H1 (cell line): ENCODE results near the gene TATDN2. TPM values are rescaled to one million over a fixed set of nuclear protein-coding genes. Genes with fewer than 3 reads are reported as not detected.
A peak's percentile ranks its signal among the peaks of the same experiment; 100 is the strongest.

Source experiments
- CTCF ChIA-PET: fragments of 300-600 bp; sonication (Branson Sonifier 250); formaldehyde crosslinking; loops from one replicate; lab custom pipeline; 2021; ENCODE audit not compliant: partially characterized antibody; lab: Charles Lee
- POLR2A ChIA-PET: fragments of 300-600 bp; sonication (Branson Sonifier 250); formaldehyde crosslinking; loops from one replicate; lab custom pipeline; 2021; ENCODE audit warnings: inconsistent platforms; ENCODE audit not compliant: partially characterized antibody; lab: Charles Lee
- DNase-seq, 2 experiments: peaks; one replicate each; pipeline versions ENCODE4 v3.0.0 to v3.0.0-alpha.2; 2010 to 2022; ENCODE audit warnings: low spot score in 2 of 2, low read depth in 1 of 2, mixed read lengths in 1 of 2
- FAIRE-seq: peaks from 2 replicates; lab custom pipeline; 2011; peaks lifted over from hg19 to GRCh38; lab: Jason Lieb, UNC
- H2AFZ ChIP-seq: 2 replicates; pipeline ENCODE4 v1.8.1; 2012; ENCODE audit warnings: low read length, inconsistent platforms
- H2AK5ac ChIP-seq: 2 replicates; pipeline ENCODE4 v1.6.1; 2013; ENCODE audit warnings: low read depth, low read length
- H2BK120ac ChIP-seq: replicated peaks from 2 replicates; pipeline ENCODE3; 2013; ENCODE audit warnings: low read depth, low read length, inconsistent platforms
- H2BK12ac ChIP-seq: 2 replicates; pipeline ENCODE4 v1.6.1; 2013; ENCODE audit warnings: low read depth, low read length
- H2BK15ac ChIP-seq: 2 replicates; pipeline ENCODE4 v1.6.1; 2013; ENCODE audit warnings: low read length
- H2BK20ac ChIP-seq: 2 replicates; pipeline ENCODE4 v1.6.1; 2013; ENCODE audit warnings: low read length
- H2BK5ac ChIP-seq: 2 replicates; pipeline ENCODE4 v1.6.1; 2013; ENCODE audit warnings: low read depth, low read length
- H3K14ac ChIP-seq: 2 replicates; pipeline ENCODE4 v1.6.1; 2013; ENCODE audit warnings: inconsistent platforms; ENCODE audit not compliant: insufficient read length
- H3K18ac ChIP-seq: 2 replicates; pipeline ENCODE4 v1.6.1; 2013; ENCODE audit warnings: low read length; ENCODE audit errors: extremely low read depth
- H3K23ac ChIP-seq: 2 replicates; pipeline ENCODE4 v1.6.1; 2013; ENCODE audit warnings: inconsistent platforms; ENCODE audit not compliant: insufficient read length
- H3K23me2 ChIP-seq: 2 replicates; pipeline ENCODE4 v1.6.1; 2013; ENCODE audit warnings: low read depth, low read length
- H3K27ac ChIP-seq: 2 replicates; pipeline ENCODE4 v1.6.1; 2011; ENCODE audit warnings: low read depth, low read length, inconsistent platforms
- H3K27me3 ChIP-seq, 4 experiments: replicated peaks in 1 of 4; 1 replicate in 1 of 4; 2 replicates in 3 of 4; pipeline versions ENCODE4 v1.6.1 to v1.8.1; 2011 to 2013; ENCODE audit warnings: low read length in 3 of 4, mild to moderate bottlenecking in 3 of 4, inconsistent platforms in 2 of 4, mixed read lengths in 2 of 4, moderate library complexity in 1 of 4; ENCODE audit not compliant: control insufficient read depth in 3 of 4, insufficient read depth in 3 of 4; ENCODE audit errors: extremely low read depth in 1 of 4
- H3K36me3 ChIP-seq, 4 experiments: 2 replicates each; pipeline versions ENCODE4 v1.6.1 to v1.8.1; 2011 to 2013; ENCODE audit warnings: mild to moderate bottlenecking in 4 of 4, low read length in 3 of 4, moderate library complexity in 2 of 4, control low read depth in 1 of 4, inconsistent platforms in 1 of 4; ENCODE audit not compliant: insufficient read depth in 4 of 4, control insufficient read depth in 2 of 4
- H3K4ac ChIP-seq: replicated peaks from 2 replicates; pipeline ENCODE3; 2013; ENCODE audit warnings: low read length, low read depth, mixed read lengths, inconsistent platforms; ENCODE audit not compliant: insufficient read length
- H3K4me1 ChIP-seq, 4 experiments: replicated peaks in 1 of 4; 1 replicate in 1 of 4; 2 replicates in 3 of 4; pipeline versions ENCODE4 v1.6.1 to v1.8.1; 2011 to 2013; ENCODE audit warnings: low read length in 3 of 4, inconsistent platforms in 2 of 4, mixed read lengths in 1 of 4; ENCODE audit not compliant: insufficient read depth in 4 of 4, control insufficient read depth in 3 of 4
- H3K4me2 ChIP-seq, 2 experiments: 2 replicates each; pipeline versions ENCODE4 v1.6.1 to v1.8.1; 2011 to 2013; ENCODE audit warnings: low read depth in 2 of 2, low read length in 2 of 2, control low read depth in 1 of 2, inconsistent platforms in 1 of 2, mild to moderate bottlenecking in 1 of 2; ENCODE audit not compliant: insufficient read depth in 1 of 2
- H3K4me3 ChIP-seq, 4 experiments: fragments of 200-600, 300-600 bp in 1 of 4; sonication (generic), shearing (Covaris generic), sonication (Bioruptor Twin) in 1 of 4; 2 replicates each; pipeline versions ENCODE4 v1.5.1 to v1.8.1; 2011 to 2016; ENCODE audit warnings: low read length in 4 of 4, low read depth in 3 of 4, control low read depth in 2 of 4, inconsistent platforms in 2 of 4, mild to moderate bottlenecking in 2 of 4, mixed read lengths in 1 of 4, moderate library complexity in 1 of 4; ENCODE audit not compliant: insufficient read depth in 2 of 4; ENCODE audit errors: extremely low read depth in 1 of 4
- H3K56ac ChIP-seq: replicated peaks from 2 replicates; pipeline ENCODE3; 2013; ENCODE audit warnings: low read depth, mild to moderate bottlenecking, mixed read lengths, low read length, inconsistent platforms; ENCODE audit not compliant: insufficient read length
- H3K79me1 ChIP-seq: 2 replicates; pipeline ENCODE4 v1.6.1; 2013; ENCODE audit warnings: low read depth, low read length, control low read depth
- H3K79me2 ChIP-seq, 2 experiments: 2 replicates each; pipeline versions ENCODE4 v1.6.1 to v1.8.1; 2012 to 2013; ENCODE audit warnings: low read length in 2 of 2, mild to moderate bottlenecking in 2 of 2, inconsistent platforms in 1 of 2; ENCODE audit not compliant: insufficient read depth in 2 of 2, control insufficient read depth in 1 of 2
- H3K9ac ChIP-seq, 4 experiments: replicated peaks in 1 of 4; 1 replicate in 1 of 4; 2 replicates in 3 of 4; pipeline versions ENCODE4 v1.6.1 to v1.8.1; 2011 to 2013; ENCODE audit warnings: low read depth in 3 of 4, low read length in 3 of 4, control low read depth in 2 of 4, mild to moderate bottlenecking in 2 of 4, moderate library complexity in 2 of 4, inconsistent platforms in 1 of 4; ENCODE audit errors: extremely low read depth in 1 of 4
- H3K9me3 ChIP-seq, 2 experiments: 2 replicates each; pipeline versions ENCODE4 v1.6.1 to v1.8.1; 2012 to 2013; ENCODE audit warnings: mild to moderate bottlenecking in 2 of 2, moderate library complexity in 2 of 2, control low read depth in 1 of 2, inconsistent platforms in 1 of 2, low read depth in 1 of 2, low read length in 1 of 2, mixed read lengths in 1 of 2; ENCODE audit not compliant: insufficient read depth in 2 of 2
- H4K20me1 ChIP-seq, 2 experiments: replicated peaks in 1 of 2; 2 replicates each; pipeline versions ENCODE3 to v1.8.1; 2011 to 2013; ENCODE audit warnings: inconsistent platforms in 2 of 2, low read length in 2 of 2, mild to moderate bottlenecking in 1 of 2; ENCODE audit not compliant: insufficient read depth in 2 of 2, control insufficient read depth in 1 of 2
- H4K5ac ChIP-seq: 2 replicates; pipeline ENCODE4 v1.6.1; 2013; ENCODE audit warnings: low read length, low read depth, mixed read lengths, inconsistent platforms; ENCODE audit not compliant: insufficient read length
- H4K8ac ChIP-seq: 2 replicates; pipeline ENCODE4 v1.8.0; 2013; ENCODE audit warnings: mild to moderate bottlenecking, moderate library complexity, low read length, inconsistent platforms; ENCODE audit not compliant: insufficient read depth; ENCODE audit errors: extremely low read depth
- H4K91ac ChIP-seq: replicated peaks from 2 replicates; pipeline ENCODE3; 2013; ENCODE audit warnings: low read length, mixed read lengths, inconsistent platforms; ENCODE audit not compliant: insufficient read length
- ATF2 ChIP-seq: IDR thresholded peaks from 2 replicates; pipeline ENCODE4 v1.6.1; 2012; ENCODE audit warnings: low read length, inconsistent platforms
- POLR2AphosphoS5 ChIP-seq: IDR thresholded peaks from 2 replicates; pipeline ENCODE4 v1.6.1; 2011; ENCODE audit warnings: low read depth, low read length
- YY1 ChIP-seq: IDR thresholded peaks from 2 replicates; pipeline ENCODE4 v1.6.1; 2011; ENCODE audit warnings: low read depth, mild to moderate bottlenecking, low read length
- WGBS, 2 experiments: shearing (Covaris generic) in 1 of 2; methylation state at CpG; one replicate each; pipeline versions ENCODE4 v1.1.6 to v1.1.7; 2013 to 2015; ENCODE audit warnings: low lambda C conversion rate in 2 of 2, mixed read lengths in 2 of 2, inconsistent platforms in 1 of 2, low coverage in 1 of 2, missing lambda C conversion rate in 1 of 2; ENCODE audit not compliant: insufficient replicate concordance in 2 of 2, insufficient coverage in 1 of 2, insufficient read length in 1 of 2; ENCODE audit errors: extremely low coverage in 1 of 2, missing lambda C conversion rate in 1 of 2; 5-methylcytosine and 5-hydroxymethylcytosine counted together
- polyA plus RNA-seq, 7 experiments: library from polyadenylated mRNA; depleted of rRNA in 3 of 7; stranded (reverse) in 5 of 7; unstranded in 2 of 7; fragments of >200 nt in 5 of 7; fragments of 200-250 nt in 2 of 7; gene quantifications; 1 replicate in 5 of 7; 2 replicates in 1 of 7; 4 replicates in 1 of 7; pipeline versions ENCODE4 v1.2.1 to v1.2.3, GENCODE V29; 2011 to 2013; ENCODE audit warnings: missing spikeins in 2 of 7, mixed read lengths in 2 of 7
- total RNA-seq: library from RNA; stranded (reverse); fragmentation: NEBNext Ultra II Directional; extraction: Animal tissue kit (Norgen Biotek cat#: 25700); gene quantifications from 2 replicates; pipeline ENCODE4 v1.2.1, GENCODE V29; 2021

Gene TATDN2
- total and polyA plus RNA-seq, 2 of the 8 experiments (the other 6 are each of a cell fraction or from before 2014, with no cell fraction given): 12.1 to 34.8 TPM

GRCh38 chr3:10330319-10330718 lies 82.1 kb downstream of the TATDN2 start:
- no peak overlapping the region for H2BK120ac ChIP-seq
- TF ChIP-seq ATF2: no peak
- TF ChIP-seq POLR2AphosphoS5: no peak
- TF ChIP-seq YY1: no peak
- TF ChIP-seq, all 59 proteins: peak for 0
- Histone ChIP-seq H3K4me1 (no peaks in the 10 kb centered on the region; a peak in 1 of 7 replicates), H3K27me3 (peaks cover 0 to 4% (median 1%) of the 10 kb centered on the region in 4 experiments; a peak in 3 of 7 replicates), H3K23me2 (no peaks in the 10 kb centered on the region; the same call in 1 of the 2 replicates), H2BK5ac (no peak overlapping the region), H3K4me2 (no peak overlapping the region), H3K9ac (no peak overlapping the region), H3K56ac (no peak overlapping the region), H3K4me3 (no peak overlapping the region), H2BK12ac (no peak overlapping the region), H2BK15ac (0 out of 2 replicates have a peak overlapping the region, but pooled peaks have one; percentile 88), H2AK5ac (0 out of 2 replicates have a peak overlapping the region, but pooled peaks have one; percentile 17), H2AFZ (no peak overlapping the region), H3K79me1 (no peaks in the 10 kb centered on the region), H3K36me3 (no peaks in the 10 kb centered on the region), H3K79me2 (no peaks in the 10 kb centered on the region), H3K23ac (no peak overlapping the region), H3K14ac (no peak overlapping the region), H4K20me1 (no peaks in the 10 kb centered on the region), H3K4ac (no peak overlapping the region), H3K9me3 (no peaks in the 10 kb centered on the region), H2BK20ac (no peak overlapping the region), H4K8ac (no peak overlapping the region), H4K91ac (no peak overlapping the region), H3K27ac (no peak overlapping the region), H3K18ac (no peak overlapping the region), H4K5ac (no peak overlapping the region)
- WGBS, 2 experiments: 81% methylated on average over 12 of the region's 12 CpGs; no CpG with 5 or more reads in 1 of the 2 experiments
- DNase-seq: no peak
- no peak for FAIRE-seq
- POLR2A ChIA-PET: interaction anchor here (1.1 to 1.2 kb wide), 2 partner anchors 9 to 10 kb away, joined by 4 to 6 read pairs; partner anchors contain the start of gene SEC13
- CTCF ChIA-PET: interaction anchor here (1.5 to 3.4 kb wide), 4 partner anchors 8 to 409 kb away, joined by 4 to 19 read pairs (median 8); no protein-coding TSS in a partner anchor
